ENCODE data around the gene SLC29A3.

DNA sequence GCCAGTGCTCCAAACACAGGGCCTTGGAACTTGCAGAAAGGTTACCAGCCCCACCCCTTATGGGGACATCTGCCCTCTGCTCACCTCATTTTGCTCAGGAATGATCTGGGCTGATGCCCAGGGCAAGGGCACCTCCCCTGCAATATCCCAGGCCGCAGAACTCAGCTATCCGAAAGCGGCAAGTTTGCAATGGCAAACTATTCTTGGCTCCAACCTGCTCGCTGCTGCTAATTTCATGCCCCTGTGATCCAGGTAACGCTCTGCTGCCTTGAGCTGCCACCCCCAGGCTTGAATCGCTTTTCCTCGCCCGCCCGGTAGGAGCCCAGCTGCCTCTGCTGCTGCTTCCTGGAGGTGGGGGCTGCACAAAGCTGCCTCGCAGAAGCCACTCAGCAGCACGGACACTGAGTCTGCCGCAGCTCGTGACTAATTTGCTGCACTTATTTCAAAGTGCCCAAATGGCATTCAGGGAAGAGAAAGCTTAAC lies 18.2 kb downstream of the SLC29A3 start:
- no peak for TF ChIP-seq YY1 (IDR thresholded peaks at IDR 0.05; ENCODE audit: extremely low read depth, insufficient replicate concordance, low read depth, low read length)
- no peak for TF ChIP-seq CTCF (IDR thresholded peaks at IDR 0.05 in 2 of 3, conservative IDR thresholded peaks at IDR 0.05 in 1 of 3; ENCODE audit: borderline replicate concordance in 1 of 3, insufficient read depth in 1 of 3, low read depth in 2 of 3, low read length in 2 of 3)
- TF ChIP-seq, protein P1, sequence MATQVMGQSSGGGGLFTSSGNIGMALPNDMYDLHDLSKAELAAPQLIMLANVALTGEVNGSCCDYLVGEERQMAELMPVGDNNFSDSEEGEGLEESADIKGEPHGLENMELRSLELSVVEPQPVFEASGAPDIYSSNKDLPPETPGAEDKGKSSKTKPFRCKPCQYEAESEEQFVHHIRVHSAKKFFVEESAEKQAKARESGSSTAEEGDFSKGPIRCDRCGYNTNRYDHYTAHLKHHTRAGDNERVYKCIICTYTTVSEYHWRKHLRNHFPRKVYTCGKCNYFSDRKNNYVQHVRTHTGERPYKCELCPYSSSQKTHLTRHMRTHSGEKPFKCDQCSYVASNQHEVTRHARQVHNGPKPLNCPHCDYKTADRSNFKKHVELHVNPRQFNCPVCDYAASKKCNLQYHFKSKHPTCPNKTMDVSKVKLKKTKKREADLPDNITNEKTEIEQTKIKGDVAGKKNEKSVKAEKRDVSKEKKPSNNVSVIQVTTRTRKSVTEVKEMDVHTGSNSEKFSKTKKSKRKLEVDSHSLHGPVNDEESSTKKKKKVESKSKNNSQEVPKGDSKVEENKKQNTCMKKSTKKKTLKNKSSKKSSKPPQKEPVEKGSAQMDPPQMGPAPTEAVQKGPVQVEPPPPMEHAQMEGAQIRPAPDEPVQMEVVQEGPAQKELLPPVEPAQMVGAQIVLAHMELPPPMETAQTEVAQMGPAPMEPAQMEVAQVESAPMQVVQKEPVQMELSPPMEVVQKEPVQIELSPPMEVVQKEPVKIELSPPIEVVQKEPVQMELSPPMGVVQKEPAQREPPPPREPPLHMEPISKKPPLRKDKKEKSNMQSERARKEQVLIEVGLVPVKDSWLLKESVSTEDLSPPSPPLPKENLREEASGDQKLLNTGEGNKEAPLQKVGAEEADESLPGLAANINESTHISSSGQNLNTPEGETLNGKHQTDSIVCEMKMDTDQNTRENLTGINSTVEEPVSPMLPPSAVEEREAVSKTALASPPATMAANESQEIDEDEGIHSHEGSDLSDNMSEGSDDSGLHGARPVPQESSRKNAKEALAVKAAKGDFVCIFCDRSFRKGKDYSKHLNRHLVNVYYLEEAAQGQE (IDR thresholded peaks at IDR 0.05; ENCODE audit: low read depth): no peak
- TF ChIP-seq SRF (IDR thresholded peaks at IDR 0.05; ENCODE audit: low read depth): no peak
- TF ChIP-seq POLR2A (IDR thresholded peaks at IDR 0.05; ENCODE audit: borderline replicate concordance, extremely low read depth, insufficient read depth, insufficient read length): no peak
- TF ChIP-seq RAD21 (IDR thresholded peaks at IDR 0.05; ENCODE audit: low read depth): no peak
